Liver (tissue), 3 donors: ENCODE results near the gene DNAJB14.

Source experiments
- EGR1 ChIP-seq, 2 donors: IDR thresholded peaks; 2 replicates each; pipeline ENCODE4 v1.6.1; 2016 to 2018; ENCODE audit warnings: antibody characterized with exemption in 2 of 2, low read depth in 2 of 2
- FOXA2 ChIP-seq: IDR thresholded peaks from 2 replicates; pipeline ENCODE4 v1.6.1; 2016; ENCODE audit warnings: antibody characterized with exemption
- GABPA ChIP-seq, 2 donors: IDR thresholded peaks in 1 of 2; conservative IDR thresholded peaks in 1 of 2; 2 replicates each; pipeline ENCODE4 v1.6.1; 2016; ENCODE audit warnings: antibody characterized with exemption in 2 of 2, mild to moderate bottlenecking in 1 of 2, moderate library complexity in 1 of 2
- JUND ChIP-seq, 2 donors: IDR thresholded peaks; 2 replicates each; pipeline ENCODE4 v1.6.1; 2016; ENCODE audit warnings: antibody characterized with exemption in 2 of 2
- RAD21 ChIP-seq, 2 donors: IDR thresholded peaks; 2 replicates each; pipeline ENCODE4 v1.6.1; 2016; ENCODE audit warnings: antibody characterized with exemption in 2 of 2, mild to moderate bottlenecking in 2 of 2
- TAF1 ChIP-seq: conservative IDR thresholded peaks from 2 replicates; pipeline ENCODE4 v1.6.1; 2016; ENCODE audit warnings: antibody characterized with exemption, mild to moderate bottlenecking
- YY1 ChIP-seq: IDR thresholded peaks from 2 replicates; pipeline ENCODE4 v1.6.1; 2016; ENCODE audit warnings: antibody characterized with exemption, mild to moderate bottlenecking
- TF ChIP-seq, protein P1 (sequence below): IDR thresholded peaks from 2 replicates; pipeline ENCODE4 v1.6.1; 2016; ENCODE audit warnings: antibody characterized with exemption, mild to moderate bottlenecking
- TF ChIP-seq, protein P2 (sequence below): IDR thresholded peaks from 2 replicates; pipeline ENCODE4 v1.6.1; 2016; ENCODE audit warnings: antibody characterized with exemption
- TF ChIP-seq, protein P3 (sequence below): IDR thresholded peaks from 2 replicates; pipeline ENCODE4 v1.6.1; 2016; ENCODE audit warnings: antibody characterized with exemption
- TF ChIP-seq, protein P4 (sequence below): fragments of 150-350 bp; IDR thresholded peaks from 2 replicates; pipeline ENCODE4 v1.5.1; 2017; ENCODE audit warnings: improper control_type of control experiment, low read depth, low read length; ENCODE audit not compliant: missing input control
- TF ChIP-seq, protein P5 (sequence below): IDR thresholded peaks from 2 replicates; pipeline ENCODE4 v1.6.1; 2016; ENCODE audit warnings: antibody characterized with exemption
- donor health status: healthy.
- donor health status: healthy.

DNA sequence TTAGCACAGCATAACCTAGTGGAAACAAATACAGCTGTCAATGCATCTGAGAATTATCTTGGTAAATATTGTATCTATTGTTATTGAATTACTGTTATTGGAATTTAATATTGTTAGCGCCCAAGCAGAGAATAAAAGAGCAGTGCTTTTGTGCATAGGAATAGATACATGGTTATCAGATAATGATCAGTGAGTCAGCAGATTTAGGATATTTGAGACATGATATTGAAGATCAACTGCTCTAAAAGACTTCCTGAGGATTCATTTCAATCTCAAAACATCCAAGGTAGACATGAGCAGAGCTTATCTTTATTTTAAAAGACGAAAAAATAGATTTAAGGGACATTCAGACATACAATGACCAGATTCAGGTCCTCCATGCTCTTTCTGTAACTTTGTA lies 14.2 kb upstream of the DNAJB14 start:
- TF ChIP-seq, protein P1, sequence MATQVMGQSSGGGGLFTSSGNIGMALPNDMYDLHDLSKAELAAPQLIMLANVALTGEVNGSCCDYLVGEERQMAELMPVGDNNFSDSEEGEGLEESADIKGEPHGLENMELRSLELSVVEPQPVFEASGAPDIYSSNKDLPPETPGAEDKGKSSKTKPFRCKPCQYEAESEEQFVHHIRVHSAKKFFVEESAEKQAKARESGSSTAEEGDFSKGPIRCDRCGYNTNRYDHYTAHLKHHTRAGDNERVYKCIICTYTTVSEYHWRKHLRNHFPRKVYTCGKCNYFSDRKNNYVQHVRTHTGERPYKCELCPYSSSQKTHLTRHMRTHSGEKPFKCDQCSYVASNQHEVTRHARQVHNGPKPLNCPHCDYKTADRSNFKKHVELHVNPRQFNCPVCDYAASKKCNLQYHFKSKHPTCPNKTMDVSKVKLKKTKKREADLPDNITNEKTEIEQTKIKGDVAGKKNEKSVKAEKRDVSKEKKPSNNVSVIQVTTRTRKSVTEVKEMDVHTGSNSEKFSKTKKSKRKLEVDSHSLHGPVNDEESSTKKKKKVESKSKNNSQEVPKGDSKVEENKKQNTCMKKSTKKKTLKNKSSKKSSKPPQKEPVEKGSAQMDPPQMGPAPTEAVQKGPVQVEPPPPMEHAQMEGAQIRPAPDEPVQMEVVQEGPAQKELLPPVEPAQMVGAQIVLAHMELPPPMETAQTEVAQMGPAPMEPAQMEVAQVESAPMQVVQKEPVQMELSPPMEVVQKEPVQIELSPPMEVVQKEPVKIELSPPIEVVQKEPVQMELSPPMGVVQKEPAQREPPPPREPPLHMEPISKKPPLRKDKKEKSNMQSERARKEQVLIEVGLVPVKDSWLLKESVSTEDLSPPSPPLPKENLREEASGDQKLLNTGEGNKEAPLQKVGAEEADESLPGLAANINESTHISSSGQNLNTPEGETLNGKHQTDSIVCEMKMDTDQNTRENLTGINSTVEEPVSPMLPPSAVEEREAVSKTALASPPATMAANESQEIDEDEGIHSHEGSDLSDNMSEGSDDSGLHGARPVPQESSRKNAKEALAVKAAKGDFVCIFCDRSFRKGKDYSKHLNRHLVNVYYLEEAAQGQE, result no peak
- TF ChIP-seq, protein P2, sequence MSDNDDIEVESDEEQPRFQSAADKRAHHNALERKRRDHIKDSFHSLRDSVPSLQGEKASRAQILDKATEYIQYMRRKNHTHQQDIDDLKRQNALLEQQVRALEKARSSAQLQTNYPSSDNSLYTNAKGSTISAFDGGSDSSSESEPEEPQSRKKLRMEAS, result no peak
- TF ChIP-seq, protein P3, sequence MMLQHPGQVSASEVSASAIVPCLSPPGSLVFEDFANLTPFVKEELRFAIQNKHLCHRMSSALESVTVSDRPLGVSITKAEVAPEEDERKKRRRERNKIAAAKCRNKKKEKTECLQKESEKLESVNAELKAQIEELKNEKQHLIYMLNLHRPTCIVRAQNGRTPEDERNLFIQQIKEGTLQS, result no peak
- TF ChIP-seq EGR1 (IDR thresholded peaks at IDR 0.05; ENCODE audit: low read depth in 2 of 2) (no peak), TAF1 (no peak), GABPA (IDR thresholded peaks at IDR 0.05 in 1 of 2, conservative IDR thresholded peaks at IDR 0.05 in 1 of 2) (no peak), RAD21 (IDR thresholded peaks at IDR 0.05) (no peak), YY1 (no peak), FOXA2 (no peak), JUND (IDR thresholded peaks at IDR 0.05) (no peak)
- TF ChIP-seq, protein P4, sequence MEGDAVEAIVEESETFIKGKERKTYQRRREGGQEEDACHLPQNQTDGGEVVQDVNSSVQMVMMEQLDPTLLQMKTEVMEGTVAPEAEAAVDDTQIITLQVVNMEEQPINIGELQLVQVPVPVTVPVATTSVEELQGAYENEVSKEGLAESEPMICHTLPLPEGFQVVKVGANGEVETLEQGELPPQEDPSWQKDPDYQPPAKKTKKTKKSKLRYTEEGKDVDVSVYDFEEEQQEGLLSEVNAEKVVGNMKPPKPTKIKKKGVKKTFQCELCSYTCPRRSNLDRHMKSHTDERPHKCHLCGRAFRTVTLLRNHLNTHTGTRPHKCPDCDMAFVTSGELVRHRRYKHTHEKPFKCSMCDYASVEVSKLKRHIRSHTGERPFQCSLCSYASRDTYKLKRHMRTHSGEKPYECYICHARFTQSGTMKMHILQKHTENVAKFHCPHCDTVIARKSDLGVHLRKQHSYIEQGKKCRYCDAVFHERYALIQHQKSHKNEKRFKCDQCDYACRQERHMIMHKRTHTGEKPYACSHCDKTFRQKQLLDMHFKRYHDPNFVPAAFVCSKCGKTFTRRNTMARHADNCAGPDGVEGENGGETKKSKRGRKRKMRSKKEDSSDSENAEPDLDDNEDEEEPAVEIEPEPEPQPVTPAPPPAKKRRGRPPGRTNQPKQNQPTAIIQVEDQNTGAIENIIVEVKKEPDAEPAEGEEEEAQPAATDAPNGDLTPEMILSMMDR, result no peak
- TF ChIP-seq, protein P5, sequence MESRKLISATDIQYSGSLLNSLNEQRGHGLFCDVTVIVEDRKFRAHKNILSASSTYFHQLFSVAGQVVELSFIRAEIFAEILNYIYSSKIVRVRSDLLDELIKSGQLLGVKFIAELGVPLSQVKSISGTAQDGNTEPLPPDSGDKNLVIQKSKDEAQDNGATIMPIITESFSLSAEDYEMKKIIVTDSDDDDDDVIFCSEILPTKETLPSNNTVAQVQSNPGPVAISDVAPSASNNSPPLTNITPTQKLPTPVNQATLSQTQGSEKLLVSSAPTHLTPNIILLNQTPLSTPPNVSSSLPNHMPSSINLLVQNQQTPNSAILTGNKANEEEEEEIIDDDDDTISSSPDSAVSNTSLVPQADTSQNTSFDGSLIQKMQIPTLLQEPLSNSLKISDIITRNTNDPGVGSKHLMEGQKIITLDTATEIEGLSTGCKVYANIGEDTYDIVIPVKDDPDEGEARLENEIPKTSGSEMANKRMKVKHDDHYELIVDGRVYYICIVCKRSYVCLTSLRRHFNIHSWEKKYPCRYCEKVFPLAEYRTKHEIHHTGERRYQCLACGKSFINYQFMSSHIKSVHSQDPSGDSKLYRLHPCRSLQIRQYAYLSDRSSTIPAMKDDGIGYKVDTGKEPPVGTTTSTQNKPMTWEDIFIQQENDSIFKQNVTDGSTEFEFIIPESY, result no peak
